NCI-H1436 (cell line): ENCODE measurements around the gene GMNN.
"Not testable (repeated sequence)": the region's sequence is repeated elsewhere in the genome, so short reads cannot be mapped to it uniquely, and the experiment has no call there.

ENCODE experiments used
- DNase-seq: peaks from one replicate; lab custom pipeline; 2025; lab: John Stamatoyannopoulos, UW

Gene GMNN

GRCh38 chr6:24774696-24775519, at the start of gene GMNN:
Gene GMNN (plus strand): TSS chr6:24774937. CDS start chr6:24777247, 2,310 bp downstream.
- peak; percentile 94 for DNase-seq

GRCh38 chr6:24730653-24731052, 44.1 kb upstream of the GMNN start:
- not testable (repeated sequence) for DNase-seq

- not testable (repeated sequence) for DNase-seq
Observed at GRCh38 chr6:24731456-24732134, 43.1 kb upstream of the GMNN start.

- DNase-seq, result no peak
Observed at GRCh38 chr6:24734166-24734565, 40.6 kb upstream of the GMNN start.

GRCh38 chr6:24734710-24735109, 40.0 kb upstream of the GMNN start:
- not testable (repeated sequence) for DNase-seq

GRCh38 chr6:24738741-24739140, 36.0 kb upstream of the GMNN start:
- no peak for DNase-seq

- no peak for DNase-seq
Observed at GRCh38 chr6:24740861-24741260, 33.9 kb upstream of the GMNN start.

GRCh38 chr6:24742216-24742738, 32.5 kb upstream of the GMNN start:
- DNase-seq, result no peak

GRCh38 chr6:24743265-24743943, 31.3 kb upstream of the GMNN start:
- no peak for DNase-seq

- DNase-seq, result no peak
Observed at GRCh38 chr6:24743944-24744335, 30.8 kb upstream of the GMNN start.

- no peak for DNase-seq
Observed at GRCh38 chr6:24744911-24745310, 29.8 kb upstream of the GMNN start.

GRCh38 chr6:24749297-24749696, 25.4 kb upstream of the GMNN start:
- no peak for DNase-seq

GRCh38 chr6:24750878-24751277, 23.9 kb upstream of the GMNN start:
- not testable (repeated sequence) for DNase-seq

GRCh38 chr6:24752503-24752902, 22.2 kb upstream of the GMNN start:
- no peak for DNase-seq

- DNase-seq, result no peak
Observed at GRCh38 chr6:24752917-24753492, 21.7 kb upstream of the GMNN start.

- no peak for DNase-seq
Observed at GRCh38 chr6:24753545-24753944, 21.2 kb upstream of the GMNN start.

- DNase-seq, result not testable (repeated sequence)
Observed at GRCh38 chr6:24754378-24754777, 20.4 kb upstream of the GMNN start.

- no peak for DNase-seq
Observed at GRCh38 chr6:24755279-24755678, 19.5 kb upstream of the GMNN start.

GRCh38 chr6:24757611-24758010, 17.1 kb upstream of the GMNN start:
- no peak for DNase-seq

GRCh38 chr6:24759718-24760117, 15.0 kb upstream of the GMNN start:
- no peak for DNase-seq

- DNase-seq, result no peak
Observed at GRCh38 chr6:24760210-24760609, 14.5 kb upstream of the GMNN start.

GRCh38 chr6:24761193-24761835, 13.4 kb upstream of the GMNN start:
- DNase-seq, result no peak
